ENCODE measurements around the gene TSC22D1. TPM values are rescaled to one million over a fixed set of nuclear protein-coding genes. Genes with fewer than 3 reads are reported as not detected.
A peak's percentile ranks its signal among the peaks of the same experiment; 100 is the strongest.

The TSC22D1 gene
- total RNA-seq, 1 donor from 2014 or later, result 70.8 TPM

DNA sequence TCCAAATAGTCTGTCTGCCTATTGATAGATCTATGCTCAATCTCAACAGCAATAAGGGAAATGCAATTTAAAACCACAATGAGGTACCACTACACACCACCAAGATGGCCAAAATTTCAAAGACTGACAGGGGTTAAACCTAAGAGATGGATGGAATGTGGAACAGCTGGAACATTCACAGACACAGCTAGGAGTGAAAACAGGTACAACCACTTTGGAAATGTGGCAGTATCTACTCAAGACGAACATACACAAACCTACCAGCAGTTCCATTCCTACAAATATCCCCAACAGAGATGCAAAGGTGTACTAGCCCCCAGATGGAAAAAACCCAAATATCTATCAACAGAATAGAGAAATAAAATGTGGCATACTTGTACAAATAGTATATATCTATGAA lies 86.4 kb downstream of the TSC22D1 start:
- FAIRE-seq (no peak), DNase-seq (ENCODE audit: low read depth) (no peak)
- TF ChIP-seq CTCF (IDR thresholded peaks at IDR 0.05; ENCODE audit: insufficient read depth, low read length, severe bottlenecking), result no peak
- no peaks in the 10 kb centered on the region for H3K27me3 ChIP-seq (ENCODE audit: control insufficient read depth, insufficient read depth, low read length)
- no peaks in the 10 kb centered on the region for H3K36me3 ChIP-seq (ENCODE audit: control insufficient read depth, insufficient read depth, low read length)
- no peak overlapping the region for H3K4me3 ChIP-seq (ENCODE audit: low read depth, low read length)

- no peak overlapping the region for H3K4me3 ChIP-seq (ENCODE audit: low read depth, low read length)
- no peak for TF ChIP-seq CTCF (IDR thresholded peaks at IDR 0.05; ENCODE audit: insufficient read depth, low read length, severe bottlenecking)
- FAIRE-seq (no peak), DNase-seq (ENCODE audit: low read depth) (no peak)
- H3K27me3 ChIP-seq (ENCODE audit: control insufficient read depth, insufficient read depth, low read length), result no peaks in the 10 kb centered on the region
- no peaks in the 10 kb centered on the region for H3K36me3 ChIP-seq (ENCODE audit: control insufficient read depth, insufficient read depth, low read length)
These were observed 88.1 kb downstream of the TSC22D1 start for GRCh38 chr13:44487989-44488388.

GRCh38 chr13:44484562-44485138 lies 91.5 kb downstream of the TSC22D1 start:
- DNase-seq (ENCODE audit: low read depth), result no peak
- Histone ChIP-seq H3K27me3 (ENCODE audit: control insufficient read depth, insufficient read depth, low read length) (no peaks in the 10 kb centered on the region), H3K36me3 (ENCODE audit: control insufficient read depth, insufficient read depth, low read length) (no peaks in the 10 kb centered on the region), H3K4me3 (ENCODE audit: low read depth, low read length) (no peak overlapping the region)
- no peak for FAIRE-seq
- TF ChIP-seq CTCF (IDR thresholded peaks at IDR 0.05; ENCODE audit: insufficient read depth, low read length, severe bottlenecking), result no peak

DNA sequence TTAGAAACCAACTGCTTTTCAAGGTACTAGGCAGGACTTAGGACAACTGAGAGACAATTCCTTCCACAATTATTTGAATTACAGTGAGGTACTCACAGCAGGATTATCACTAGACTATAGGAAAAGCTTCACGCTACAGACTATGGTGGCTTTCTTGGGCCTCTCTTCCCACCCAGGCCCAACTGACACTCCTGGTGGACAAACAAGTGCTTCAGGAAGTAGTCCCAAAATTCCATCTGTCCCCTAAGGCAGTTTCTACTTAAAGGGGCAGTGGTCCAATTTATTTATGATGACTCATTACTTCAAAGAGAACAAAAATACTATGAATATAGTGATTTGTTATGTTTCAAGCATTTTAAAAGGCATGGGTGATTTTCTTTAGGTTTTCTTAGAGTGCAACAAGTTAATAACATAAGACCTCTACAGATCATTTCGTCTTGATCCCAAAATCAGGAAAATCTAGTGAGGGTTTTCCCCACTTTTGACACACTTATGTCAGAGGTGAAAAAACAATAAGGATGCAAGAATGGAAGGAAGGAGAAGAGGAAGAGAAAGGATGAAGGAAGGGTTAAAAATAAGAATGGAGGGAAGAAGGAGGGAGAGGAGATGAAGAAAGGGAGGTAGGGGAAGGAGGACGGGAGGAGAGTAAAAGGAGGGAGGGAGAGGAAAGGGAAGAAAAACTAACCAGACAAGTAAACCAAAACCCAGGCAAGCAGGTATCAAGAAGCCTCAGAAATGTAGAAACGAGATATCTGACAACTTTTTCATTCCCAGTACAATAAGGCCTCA lies 101.8 kb downstream of the TSC22D1 start:
- FAIRE-seq (no peak), DNase-seq (ENCODE audit: low read depth) (no peak)
- Histone ChIP-seq H3K36me3 (ENCODE audit: control insufficient read depth, insufficient read depth, low read length) (no peaks in the 10 kb centered on the region), H3K27me3 (ENCODE audit: control insufficient read depth, insufficient read depth, low read length) (no peaks in the 10 kb centered on the region), H3K4me3 (ENCODE audit: low read depth, low read length) (no peak overlapping the region)
- TF ChIP-seq CTCF (IDR thresholded peaks at IDR 0.05; ENCODE audit: insufficient read depth, low read length, severe bottlenecking), result no peak

- FAIRE-seq (no peak), DNase-seq (ENCODE audit: low read depth) (peak; percentile 48)
- TF ChIP-seq CTCF (IDR thresholded peaks at IDR 0.05; ENCODE audit: insufficient read depth, low read length, severe bottlenecking), result no peak
- no peaks in the 10 kb centered on the region for H3K36me3 ChIP-seq (ENCODE audit: control insufficient read depth, insufficient read depth, low read length)
- H3K4me3 ChIP-seq (ENCODE audit: low read depth, low read length), result no peak overlapping the region
- no peaks in the 10 kb centered on the region for H3K27me3 ChIP-seq (ENCODE audit: control insufficient read depth, insufficient read depth, low read length)
These were observed 104.4 kb downstream of the TSC22D1 start for GRCh38 chr13:44471686-44472085.

All from bronchial epithelial cell (primary cell).